ENCODE measurements around the gene CHCHD3.

CHCHD3 gene

DNA sequence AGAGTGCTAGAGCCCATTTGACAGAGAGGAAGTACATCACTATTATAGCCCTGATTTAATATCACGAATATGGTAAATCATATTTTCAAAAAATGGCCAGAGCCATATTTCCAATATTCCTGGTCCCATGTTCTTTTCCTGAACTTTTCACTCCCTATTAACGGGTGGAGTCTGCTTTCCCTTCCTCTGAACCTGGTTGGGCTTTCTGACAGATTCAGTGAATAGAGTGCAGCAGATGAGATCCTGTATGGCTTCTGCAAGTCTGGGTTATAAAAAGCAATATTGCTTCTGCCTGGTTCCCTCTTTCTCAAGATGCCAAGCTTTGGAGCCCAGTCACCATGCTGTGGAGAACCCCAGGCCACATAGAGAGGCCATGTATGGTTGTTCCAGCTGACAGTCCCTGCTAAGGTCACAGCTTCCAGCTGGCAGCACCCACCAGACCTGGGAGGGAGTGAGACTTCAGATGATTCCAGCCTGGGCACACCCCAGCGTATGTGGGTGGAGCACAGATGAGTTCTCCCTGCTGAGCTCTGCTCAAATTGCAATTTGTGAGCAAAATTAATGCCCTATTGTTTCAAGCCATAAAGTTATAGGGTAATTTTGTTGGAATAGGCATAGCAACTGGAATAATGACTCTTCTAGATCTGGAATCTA is 17.9 kb upstream of the CHCHD3 start:
- Mint-ChIP-seq H3K4me3 (no peak overlapping the region), H3K27me3 (ENCODE audit: low read depth) (peaks cover 8% of the 10 kb centered on the region), H3K4me1 (no peaks in the 10 kb centered on the region), H3K36me3 (ENCODE audit: low read depth) (no peaks in the 10 kb centered on the region), H3K27ac (no peak overlapping the region), H3K9me3 (no peaks in the 10 kb centered on the region)
- no peak for TF ChIP-seq CTCF (IDR thresholded peaks at IDR 0.05; ENCODE audit: unreplicated experiment in 3 of 3)

DNA sequence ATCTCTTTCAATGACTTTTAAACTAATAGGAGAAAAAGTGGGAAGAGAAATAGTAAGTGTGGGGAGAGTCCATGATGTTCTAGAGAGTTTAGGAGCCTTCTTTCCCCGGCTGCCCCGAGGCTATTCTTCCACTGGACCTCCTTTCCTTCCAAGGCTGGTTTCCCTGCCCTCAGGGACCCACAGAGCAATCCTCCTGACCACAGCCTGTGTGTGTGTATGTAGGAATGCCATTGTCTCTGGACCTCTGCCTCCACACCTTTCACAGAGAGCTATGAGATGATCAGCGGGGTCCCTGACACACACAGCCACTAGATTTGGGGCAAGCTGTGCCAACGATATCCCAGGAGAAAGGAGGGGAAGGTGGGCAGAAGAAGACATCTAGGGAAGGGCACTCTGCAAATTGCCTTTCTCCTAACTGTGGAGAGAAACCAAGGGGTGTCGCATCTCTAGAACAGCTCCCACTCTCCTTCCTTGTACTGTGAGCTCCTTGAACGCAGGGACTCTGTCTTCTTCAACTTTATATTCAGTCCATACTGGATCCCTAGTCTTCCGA is 13.3 kb upstream of the CHCHD3 start:
- Mint-ChIP-seq H3K9me3 (no peaks in the 10 kb centered on the region), H3K36me3 (ENCODE audit: low read depth) (no peaks in the 10 kb centered on the region), H3K27me3 (ENCODE audit: low read depth) (peaks cover 6% of the 10 kb centered on the region), H3K27ac (no peak overlapping the region), H3K4me3 (no peak overlapping the region), H3K4me1 (no peaks in the 10 kb centered on the region)
- TF ChIP-seq CTCF (IDR thresholded peaks at IDR 0.05; ENCODE audit: unreplicated experiment in 3 of 3): no peak

- Mint-ChIP-seq H3K4me1 (no peaks in the 10 kb centered on the region), H3K27ac (no peak overlapping the region), H3K4me3 (no peak overlapping the region), H3K27me3 (ENCODE audit: low read depth) (peaks cover 8% of the 10 kb centered on the region), H3K36me3 (ENCODE audit: low read depth) (no peaks in the 10 kb centered on the region), H3K9me3 (no peaks in the 10 kb centered on the region)
- TF ChIP-seq CTCF (IDR thresholded peaks at IDR 0.05; ENCODE audit: unreplicated experiment in 3 of 3): no peak
Measured at GRCh38 chr7:133091943-133092464, 10.1 kb upstream of the CHCHD3 start.

DNA sequence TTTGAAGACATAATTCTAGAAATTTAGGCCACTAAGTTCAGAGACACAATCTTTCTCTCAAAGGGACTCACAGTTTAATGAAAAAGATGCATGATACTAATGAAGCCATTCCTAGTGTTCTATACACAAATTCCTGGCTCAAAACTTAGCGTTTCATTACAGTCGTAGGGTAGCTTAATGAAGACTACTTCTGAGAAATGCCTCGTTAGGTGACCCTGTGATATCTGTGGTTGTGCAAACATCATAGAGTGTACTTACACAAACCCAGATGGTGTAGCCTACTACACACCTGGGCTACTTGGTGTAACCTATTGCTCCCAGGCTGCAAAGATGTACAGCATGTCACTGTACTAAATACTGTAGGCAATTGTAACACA is 488 bp upstream of the CHCHD3 start:
- peak overlapping the region; percentile 91 to 96 (median 93) for H3K4me3 Mint-ChIP-seq
- peaks cover 28% of the 10 kb centered on the region for H3K4me1 Mint-ChIP-seq
- H3K9me3 Mint-ChIP-seq: no peaks in the 10 kb centered on the region
- no peaks in the 10 kb centered on the region for H3K27me3 Mint-ChIP-seq (ENCODE audit: low read depth)
- TF ChIP-seq CTCF (IDR thresholded peaks at IDR 0.05; ENCODE audit: unreplicated experiment in 3 of 3): no peak
- peaks cover 5% of the 10 kb centered on the region for H3K36me3 Mint-ChIP-seq (ENCODE audit: low read depth)
- peak overlapping the region; percentile 27 to 87 (median 62) for H3K27ac Mint-ChIP-seq

DNA sequence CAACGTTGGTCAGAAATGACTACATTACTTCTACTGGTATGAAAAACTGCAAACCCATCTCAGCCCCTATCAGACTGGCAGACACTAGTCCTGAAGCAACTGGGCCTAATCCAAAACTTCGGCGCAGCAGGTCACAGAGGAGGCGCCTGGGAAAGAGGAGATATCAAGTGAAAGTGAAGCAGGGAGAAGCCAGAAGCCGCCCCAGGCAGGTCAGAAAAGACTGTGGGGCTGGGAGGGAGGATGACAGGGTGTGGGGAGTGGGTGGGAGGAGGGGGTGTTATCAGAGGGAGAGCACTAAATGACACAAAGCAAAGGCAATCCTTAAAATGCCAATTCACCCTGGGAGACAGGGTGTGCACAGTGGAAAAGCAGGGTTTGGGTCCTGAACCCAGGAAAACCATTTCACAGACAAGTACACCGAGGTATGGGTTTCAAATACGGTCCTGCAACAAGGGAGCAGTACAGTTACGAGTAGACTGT is 731 bp downstream of the CHCHD3 start:
- H3K4me1 Mint-ChIP-seq: peaks cover 40% of the 10 kb centered on the region
- peaks cover 5% of the 10 kb centered on the region for H3K36me3 Mint-ChIP-seq (ENCODE audit: low read depth)
- TF ChIP-seq CTCF (IDR thresholded peaks at IDR 0.05; ENCODE audit: unreplicated experiment in 3 of 3): no peak
- H3K4me3 Mint-ChIP-seq: peak overlapping the region; percentile 91 to 96 (median 93)
- no peaks in the 10 kb centered on the region for H3K27me3 Mint-ChIP-seq (ENCODE audit: low read depth)
- no peaks in the 10 kb centered on the region for H3K9me3 Mint-ChIP-seq
- H3K27ac Mint-ChIP-seq: peak overlapping the region; percentile 55 to 87 (median 57)

DNA sequence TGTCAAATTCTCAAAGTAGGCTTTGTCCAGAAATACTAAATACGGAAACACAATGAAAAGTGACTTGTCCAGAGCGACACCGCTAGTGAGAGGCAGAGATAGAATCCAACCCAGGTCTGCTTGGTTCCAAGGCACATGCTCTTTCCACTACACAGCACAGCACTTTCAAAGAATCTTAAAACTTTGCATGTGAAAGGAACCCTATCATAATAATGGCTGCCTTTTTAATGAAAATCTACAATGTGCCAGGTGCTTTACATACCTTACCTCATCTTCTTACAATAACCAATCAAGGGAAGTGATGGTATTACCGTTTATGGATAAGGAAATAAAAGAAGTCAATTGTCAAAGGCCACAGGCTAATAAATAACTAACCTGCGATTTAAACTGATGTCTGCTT is 2.6 kb downstream of the CHCHD3 start:
- Mint-ChIP-seq H3K4me3 (peak overlapping the region; percentile 66 to 80 (median 78)), H3K9me3 (no peaks in the 10 kb centered on the region), H3K27ac (no peak overlapping the region)

More for the DNA sequence above, 2.6 kb downstream of the CHCHD3 start:
- TF ChIP-seq CTCF (IDR thresholded peaks at IDR 0.05; ENCODE audit: unreplicated experiment in 3 of 3): no peak
- Mint-ChIP-seq H3K27me3 (ENCODE audit: low read depth) (no peaks in the 10 kb centered on the region), H3K36me3 (ENCODE audit: low read depth) (peaks cover 8% of the 10 kb centered on the region), H3K4me1 (peaks cover 40% of the 10 kb centered on the region)

All from nephron (organoid).